Dedifferentiated amniotic fluid mesenchymal stem cell (primary cell): ENCODE data around the gene MEIOSIN.
"Not testable (repeated sequence)": the region's sequence is repeated elsewhere in the genome, so short reads cannot be mapped to it uniquely, and the experiment has no call there.

ENCODE experiments used
- DNase-seq: peaks from one replicate; pipeline ENCODE4 v3.0.0-alpha.2; 2016; ENCODE audit errors: extremely low spot score

The MEIOSIN gene

GRCh38 chr19:45717983-45718650 lies 15.1 kb upstream of the MEIOSIN start:
- DNase-seq = no peak

GRCh38 chr19:45720065-45720464 lies 13.2 kb upstream of the MEIOSIN start:
- DNase-seq = not testable (repeated sequence)

- not testable (repeated sequence) for DNase-seq
Observed at GRCh38 chr19:45728683-45729082, 4.6 kb upstream of the MEIOSIN start.

GRCh38 chr19:45729800-45730290 lies 3.4 kb upstream of the MEIOSIN start:
- DNase-seq = no peak

GRCh38 chr19:45730368-45731288 lies 2.6 kb upstream of the MEIOSIN start, which contains the start of gene FBXO46:
FBXO46 (minus strand) TSS chr19:45730896; CDS start chr19:45713495, 17,401 bp downstream.
- peak; percentile 97 for DNase-seq

- DNase-seq = no peak
Observed at GRCh38 chr19:45739498-45740439, 6.5 kb downstream of the MEIOSIN start.

- DNase-seq = no peak
Observed at GRCh38 chr19:45742969-45743368, 9.7 kb downstream of the MEIOSIN start.

GRCh38 chr19:45745606-45746005 lies 12.4 kb downstream of the MEIOSIN start:
- DNase-seq = no peak

GRCh38 chr19:45746866-45747265 lies 13.6 kb downstream of the MEIOSIN start:
- DNase-seq = no peak

- no peak for DNase-seq
Observed at GRCh38 chr19:45747513-45747912, 14.3 kb downstream of the MEIOSIN start.

- not testable (repeated sequence) for DNase-seq
Observed at GRCh38 chr19:45751483-45751882, 18.2 kb downstream of the MEIOSIN start.

- no peak for DNase-seq
Observed at GRCh38 chr19:45752639-45753038, 19.4 kb downstream of the MEIOSIN start.

- no peak for DNase-seq
Observed at GRCh38 chr19:45753548-45753947, 20.3 kb downstream of the MEIOSIN start.

- no peak for DNase-seq
Observed at GRCh38 chr19:45754323-45754722, 21.1 kb downstream of the MEIOSIN start.

GRCh38 chr19:45757695-45758094 lies 24.5 kb downstream of the MEIOSIN start:
- DNase-seq = no peak

- DNase-seq = no peak
Observed at GRCh38 chr19:45758921-45759320, 25.7 kb downstream of the MEIOSIN start.

GRCh38 chr19:45761714-45762113 lies 28.5 kb downstream of the MEIOSIN start:
- no peak for DNase-seq

GRCh38 chr19:45762870-45763631 lies 29.8 kb downstream of the MEIOSIN start:
- DNase-seq = no peak

- no peak for DNase-seq
Observed at GRCh38 chr19:45763691-45764294, 30.6 kb downstream of the MEIOSIN start.

GRCh38 chr19:45764475-45764874 lies 31.2 kb downstream of the MEIOSIN start:
- DNase-seq = no peak
